Calu3 (cell line): ENCODE measurements around the gene DLEC1. TPM values are rescaled to one million over a fixed set of nuclear protein-coding genes. Genes with fewer than 3 reads are reported as not detected.

Experiments used
- BruUV-seq: library from RNA; stranded (reverse); fragments of 400-500 nt; replicated peaks from 2 replicates; lab custom pipeline; 2021; lab: Mats Ljungman, UMichigan
- CTCF ChIA-PET: fragments of 300-600 bp; sonication (Branson Sonifier 250); formaldehyde crosslinking; loops from one replicate; lab custom pipeline; 2022; ENCODE audit warnings: antibody characterized with exemption; lab: Charles Lee
- DNase-seq: peaks from one replicate; pipeline ENCODE4 v3.0.0; 2022
- H3K27ac Mint-ChIP-seq: one replicate; pipeline ENCODE4 v1.8.0; 2022; ENCODE audit warnings: mixed read lengths; ENCODE audit not compliant: unreplicated experiment
- H3K27me3 Mint-ChIP-seq: one replicate; pipeline ENCODE4 v1.8.0; 2022; ENCODE audit warnings: mixed read lengths; ENCODE audit not compliant: unreplicated experiment
- H3K36me3 Mint-ChIP-seq: one replicate; pipeline ENCODE4 v1.8.0; 2022; ENCODE audit warnings: mild to moderate bottlenecking, moderate library complexity, mixed read lengths; ENCODE audit not compliant: insufficient read depth, unreplicated experiment
- H3K4me1 Mint-ChIP-seq: one replicate; pipeline ENCODE4 v1.8.0; 2022; ENCODE audit warnings: mild to moderate bottlenecking, low read depth, mixed read lengths; ENCODE audit not compliant: unreplicated experiment
- H3K4me3 Mint-ChIP-seq: one replicate; pipeline ENCODE4 v1.8.0; 2022; ENCODE audit warnings: mild to moderate bottlenecking, low read depth, moderate library complexity, mixed read lengths; ENCODE audit not compliant: unreplicated experiment
- H3K9me3 Mint-ChIP-seq: one replicate; pipeline ENCODE4 v1.8.0; 2022; ENCODE audit warnings: low read depth, mixed read lengths; ENCODE audit not compliant: unreplicated experiment
- CTCF ChIP-seq: fragments of 200-600 bp; IDR thresholded peaks from one replicate; pipeline ENCODE4 v1.8.0; 2022; ENCODE audit warnings: antibody characterized with exemption; ENCODE audit not compliant: unreplicated experiment
- intact Hi-C: fragments of 100-400 bp; cut with micrococcal nuclease; formaldehyde crosslinking; loops from one replicate; pipeline ENCODE4 v1.10.0; 2022; ENCODE audit not compliant: unreplicated experiment
- total RNA-seq: library from RNA; stranded (reverse); gene quantifications from 2 replicates; pipeline ENCODE4 v1.2.3, GENCODE V29; 2022

The DLEC1 gene
- total RNA-seq, 1 experiment from 2014 or later: 0.28 TPM

- Mint-ChIP-seq H3K9me3 (no peaks in the 10 kb centered on the region), H3K27me3 (peaks cover 13% of the 10 kb centered on the region), H3K36me3 (peaks cover 58% of the 10 kb centered on the region), H3K27ac (no peak overlapping the region), H3K4me3 (no peak overlapping the region), H3K4me1 (peaks cover 9% of the 10 kb centered on the region)
- intact Hi-C loops: loop anchor here (5.0 kb wide), 2 partner anchors 129 to 179 kb away; no protein-coding TSS in a partner anchor
- TF ChIP-seq CTCF: no peak
- DNase-seq: no peak
- CTCF ChIA-PET: interaction anchor here (1.3 to 1.5 kb wide), 2 partner anchors 24 to 180 kb away, joined by 3 to 5 read pairs; no protein-coding TSS in a partner anchor
- BruUV-seq: no TSS peak
Measured at GRCh38 chr3:38118421-38119247, 79.6 kb downstream of the DLEC1 start.

- CTCF ChIA-PET: interaction anchor here (0.7 kb wide), 1 partner anchor 339 kb away, joined by 3 read pairs; no protein-coding TSS in a partner anchor
- TF ChIP-seq CTCF: no peak
- Mint-ChIP-seq H3K27ac (no peak overlapping the region), H3K27me3 (peaks cover 13% of the 10 kb centered on the region), H3K36me3 (peaks cover 58% of the 10 kb centered on the region), H3K4me3 (no peak overlapping the region), H3K9me3 (no peaks in the 10 kb centered on the region), H3K4me1 (peaks cover 9% of the 10 kb centered on the region)
- intact Hi-C loops: loop anchor here (5.0 kb wide), 2 partner anchors 128 to 178 kb away; no protein-coding TSS in a partner anchor
- no peak for DNase-seq
- no TSS peak for BruUV-seq
Measured at GRCh38 chr3:38119248-38119544, 80.2 kb downstream of the DLEC1 start.

GRCh38 chr3:38119821-38120692, 81.0 kb downstream of the DLEC1 start:
- intact Hi-C loops: loop anchor here (5.0 kb wide), 2 partner anchors 127 to 177 kb away; no protein-coding TSS in a partner anchor
- CTCF ChIA-PET: interaction anchor here (0.6 to 0.7 kb wide), 2 partner anchors 338 to 650 kb away, joined by 3 read pairs; no protein-coding TSS in a partner anchor
- no peak for DNase-seq
- H3K9me3 Mint-ChIP-seq: no peaks in the 10 kb centered on the region
- peak overlapping the region; percentile 30 for H3K27ac Mint-ChIP-seq
- H3K27me3 Mint-ChIP-seq: peaks cover 13% of the 10 kb centered on the region
- TF ChIP-seq CTCF: no peak
- H3K4me1 Mint-ChIP-seq: peaks cover 9% of the 10 kb centered on the region
- no peak overlapping the region for H3K4me3 Mint-ChIP-seq
- BruUV-seq: no TSS peak
- peaks cover 59% of the 10 kb centered on the region for H3K36me3 Mint-ChIP-seq

GRCh38 chr3:38120693-38121450, 81.9 kb downstream of the DLEC1 start:
- Mint-ChIP-seq H3K4me1 (peaks cover 9% of the 10 kb centered on the region), H3K9me3 (no peaks in the 10 kb centered on the region), H3K4me3 (no peak overlapping the region), H3K27ac (peak overlapping the region; percentile 30), H3K36me3 (peaks cover 59% of the 10 kb centered on the region), H3K27me3 (peaks cover 5% of the 10 kb centered on the region)
- intact Hi-C loops: no loop called here
- CTCF ChIA-PET: interaction anchor here (0.6 kb wide), 1 partner anchor 651 kb away, joined by 3 read pairs; no protein-coding TSS in a partner anchor
- no peak for TF ChIP-seq CTCF
- no TSS peak for BruUV-seq
- DNase-seq: no peak
